ENCODE data around the gene NR5A2.

DNA sequence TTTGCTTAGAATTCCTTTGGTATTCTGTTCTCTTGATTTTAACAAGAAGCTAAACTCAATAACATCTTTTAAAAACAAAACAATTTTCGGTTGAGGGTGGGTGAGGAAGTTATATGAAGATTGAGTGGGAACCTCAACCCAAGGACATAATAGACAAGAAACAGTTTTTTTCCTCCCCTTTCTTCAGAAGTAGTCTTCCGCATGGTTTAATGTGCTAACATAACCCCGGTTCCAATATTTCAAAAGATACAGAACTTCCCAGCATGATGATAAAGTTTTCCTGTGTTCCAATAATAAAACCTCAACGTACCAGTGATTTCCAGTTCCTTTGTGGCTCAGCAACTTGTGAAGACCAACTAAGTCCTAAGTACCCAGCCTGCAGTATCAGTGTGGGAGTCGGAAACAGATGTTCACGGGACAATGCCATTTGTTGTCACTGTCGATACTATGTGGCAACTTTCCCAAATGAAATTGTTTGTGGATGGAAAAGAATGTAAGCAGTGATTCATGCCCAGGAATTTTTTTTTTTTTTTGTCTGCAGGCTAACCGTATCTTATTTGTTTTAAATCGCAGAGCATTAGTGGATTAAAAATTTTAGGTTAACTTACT is 48.5 kb downstream of the NR5A2 start:
- TF ChIP-seq POLR2AphosphoS5 (IDR thresholded peaks at IDR 0.05; ENCODE audit: low read depth, low read length) (no peak), TAF1 (IDR thresholded peaks at IDR 0.05; ENCODE audit: borderline replicate concordance, insufficient read depth, low read length) (no peak)
- TF ChIP-seq, protein P1, sequence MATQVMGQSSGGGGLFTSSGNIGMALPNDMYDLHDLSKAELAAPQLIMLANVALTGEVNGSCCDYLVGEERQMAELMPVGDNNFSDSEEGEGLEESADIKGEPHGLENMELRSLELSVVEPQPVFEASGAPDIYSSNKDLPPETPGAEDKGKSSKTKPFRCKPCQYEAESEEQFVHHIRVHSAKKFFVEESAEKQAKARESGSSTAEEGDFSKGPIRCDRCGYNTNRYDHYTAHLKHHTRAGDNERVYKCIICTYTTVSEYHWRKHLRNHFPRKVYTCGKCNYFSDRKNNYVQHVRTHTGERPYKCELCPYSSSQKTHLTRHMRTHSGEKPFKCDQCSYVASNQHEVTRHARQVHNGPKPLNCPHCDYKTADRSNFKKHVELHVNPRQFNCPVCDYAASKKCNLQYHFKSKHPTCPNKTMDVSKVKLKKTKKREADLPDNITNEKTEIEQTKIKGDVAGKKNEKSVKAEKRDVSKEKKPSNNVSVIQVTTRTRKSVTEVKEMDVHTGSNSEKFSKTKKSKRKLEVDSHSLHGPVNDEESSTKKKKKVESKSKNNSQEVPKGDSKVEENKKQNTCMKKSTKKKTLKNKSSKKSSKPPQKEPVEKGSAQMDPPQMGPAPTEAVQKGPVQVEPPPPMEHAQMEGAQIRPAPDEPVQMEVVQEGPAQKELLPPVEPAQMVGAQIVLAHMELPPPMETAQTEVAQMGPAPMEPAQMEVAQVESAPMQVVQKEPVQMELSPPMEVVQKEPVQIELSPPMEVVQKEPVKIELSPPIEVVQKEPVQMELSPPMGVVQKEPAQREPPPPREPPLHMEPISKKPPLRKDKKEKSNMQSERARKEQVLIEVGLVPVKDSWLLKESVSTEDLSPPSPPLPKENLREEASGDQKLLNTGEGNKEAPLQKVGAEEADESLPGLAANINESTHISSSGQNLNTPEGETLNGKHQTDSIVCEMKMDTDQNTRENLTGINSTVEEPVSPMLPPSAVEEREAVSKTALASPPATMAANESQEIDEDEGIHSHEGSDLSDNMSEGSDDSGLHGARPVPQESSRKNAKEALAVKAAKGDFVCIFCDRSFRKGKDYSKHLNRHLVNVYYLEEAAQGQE (IDR thresholded peaks at IDR 0.05; ENCODE audit: insufficient read depth in 1 of 2, low read depth in 2 of 2, low read length in 2 of 2) = no peak

All from PFSK-1 (cell line).